Measurements from ENCODE around the gene NAALADL2. TPM values are rescaled to one million over a fixed set of nuclear protein-coding genes. Genes with fewer than 3 reads are reported as not detected.

NAALADL2 gene
- total RNA-seq, 1 donor from 2014 or later: 9.9 TPM

GRCh38 chr3:175091426-175092114 lies 232.4 kb downstream of the NAALADL2 start:
- no peak overlapping the region for H3K27ac Mint-ChIP-seq
- no peak for DNase-seq (ENCODE audit: extremely low spot score, unreplicated experiment)
- TF ChIP-seq CTCF (conservative IDR thresholded peaks at IDR 0.05): no peak
- peaks cover 9% of the 10 kb centered on the region for H3K4me1 Mint-ChIP-seq (ENCODE audit: unreplicated experiment)
- no peak overlapping the region for H3K4me3 Mint-ChIP-seq
- no peaks in the 10 kb centered on the region for H3K36me3 Mint-ChIP-seq
- H3K9me3 Mint-ChIP-seq: no peaks in the 10 kb centered on the region
- no peaks in the 10 kb centered on the region for H3K27me3 Mint-ChIP-seq

- Mint-ChIP-seq H3K36me3 (no peaks in the 10 kb centered on the region), H3K9me3 (no peaks in the 10 kb centered on the region), H3K27me3 (no peaks in the 10 kb centered on the region), H3K4me3 (no peak overlapping the region), H3K4me1 (ENCODE audit: unreplicated experiment) (peaks cover 9% of the 10 kb centered on the region), H3K27ac (no peak overlapping the region)
- no peak for TF ChIP-seq CTCF (conservative IDR thresholded peaks at IDR 0.05)
- DNase-seq (ENCODE audit: extremely low spot score, unreplicated experiment): no peak
These were observed 234.6 kb downstream of the NAALADL2 start for GRCh38 chr3:175093748-175094147.

GRCh38 chr3:175094344-175094743 lies 235.2 kb downstream of the NAALADL2 start:
- Mint-ChIP-seq H3K27me3 (no peaks in the 10 kb centered on the region), H3K36me3 (no peaks in the 10 kb centered on the region), H3K9me3 (no peaks in the 10 kb centered on the region), H3K27ac (no peak overlapping the region), H3K4me3 (no peak overlapping the region), H3K4me1 (ENCODE audit: unreplicated experiment) (peaks cover 9% of the 10 kb centered on the region)
- no peak for TF ChIP-seq CTCF (conservative IDR thresholded peaks at IDR 0.05)
- DNase-seq (ENCODE audit: extremely low spot score, unreplicated experiment): no peak

- TF ChIP-seq CTCF (conservative IDR thresholded peaks at IDR 0.05): no peak
- H3K9me3 Mint-ChIP-seq: peaks cover 4% of the 10 kb centered on the region
- H3K4me1 Mint-ChIP-seq (ENCODE audit: unreplicated experiment): peaks cover 8% of the 10 kb centered on the region
- no peak overlapping the region for H3K4me3 Mint-ChIP-seq
- no peak overlapping the region for H3K27ac Mint-ChIP-seq
- no peak for DNase-seq (ENCODE audit: extremely low spot score, unreplicated experiment)
- no peaks in the 10 kb centered on the region for H3K36me3 Mint-ChIP-seq
- no peaks in the 10 kb centered on the region for H3K27me3 Mint-ChIP-seq
These were observed 239.5 kb downstream of the NAALADL2 start for GRCh38 chr3:175098644-175099043.

GRCh38 chr3:175102161-175102560 lies 243.0 kb downstream of the NAALADL2 start:
- TF ChIP-seq CTCF (conservative IDR thresholded peaks at IDR 0.05): no peak
- Mint-ChIP-seq H3K27me3 (no peaks in the 10 kb centered on the region), H3K27ac (no peak overlapping the region), H3K9me3 (peaks cover 4% of the 10 kb centered on the region), H3K36me3 (no peaks in the 10 kb centered on the region), H3K4me1 (ENCODE audit: unreplicated experiment) (no peaks in the 10 kb centered on the region), H3K4me3 (no peak overlapping the region)
- DNase-seq (ENCODE audit: extremely low spot score, unreplicated experiment): no peak

Data from type B pancreatic cell (in vitro differentiated cells).